Measurements from ENCODE around the gene ZBTB16.
"Not testable (repeated sequence)": the region's sequence is repeated elsewhere in the genome, so short reads cannot be mapped to it uniquely, and the experiment has no call there.

ZBTB16 gene

DNA sequence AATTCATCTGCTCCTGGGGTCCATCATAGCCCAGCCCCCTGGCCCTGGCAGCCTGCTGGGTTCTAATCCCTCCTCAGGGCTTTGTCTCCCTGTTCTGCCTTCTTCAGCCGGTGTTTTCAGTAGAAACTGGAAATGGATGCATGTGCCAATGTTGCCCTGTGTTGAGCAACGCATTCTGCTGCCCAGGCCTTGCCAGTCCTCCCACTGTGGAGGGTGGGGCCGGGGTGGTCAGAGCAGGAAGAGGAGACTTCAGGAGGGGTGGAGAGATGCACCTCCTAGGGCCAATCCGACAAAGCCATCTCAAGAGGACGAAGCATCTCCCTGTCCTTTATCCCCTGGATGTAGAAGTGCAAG, 27.6 kb upstream of the ZBTB16 start:
- Histone ChIP-seq H3K27me3 (ENCODE audit: low read depth) (peaks cover 3% of the 10 kb centered on the region; the same call in 1 of the 2 replicates), H3K4me1 (no peaks in the 10 kb centered on the region), H3K9me3 (no peaks in the 10 kb centered on the region), H3K36me3 (replicated peaks) (no peaks in the 10 kb centered on the region), H3K4me3 (no peak overlapping the region)
- in situ Hi-C loops (cut with MboI; ENCODE audit: low sequenced_read_pairs): no loop called here
- DNase-seq (ENCODE audit: low spot score in 2 of 2): no peak

DNA sequence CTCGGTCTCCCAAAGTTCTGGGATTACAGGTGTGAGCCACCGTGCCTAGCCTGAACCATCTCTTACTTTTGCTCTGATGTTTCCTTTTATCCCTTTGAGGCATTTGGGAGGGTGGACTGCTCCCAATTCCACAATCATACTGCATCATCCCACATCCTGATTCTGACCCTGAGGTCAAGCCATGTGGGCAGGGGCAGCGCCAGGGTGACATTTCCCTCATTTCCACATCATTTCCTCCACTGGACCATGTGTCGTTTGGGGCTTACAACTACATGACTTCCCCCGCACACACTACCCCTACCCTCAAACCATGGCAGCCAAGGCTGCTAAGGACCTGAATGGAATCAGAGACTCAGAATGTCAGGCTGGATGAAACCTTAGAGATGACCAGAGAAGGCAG, 26.4 kb upstream of the ZBTB16 start:
- H3K4me1 ChIP-seq: no peaks in the 10 kb centered on the region

DNA sequence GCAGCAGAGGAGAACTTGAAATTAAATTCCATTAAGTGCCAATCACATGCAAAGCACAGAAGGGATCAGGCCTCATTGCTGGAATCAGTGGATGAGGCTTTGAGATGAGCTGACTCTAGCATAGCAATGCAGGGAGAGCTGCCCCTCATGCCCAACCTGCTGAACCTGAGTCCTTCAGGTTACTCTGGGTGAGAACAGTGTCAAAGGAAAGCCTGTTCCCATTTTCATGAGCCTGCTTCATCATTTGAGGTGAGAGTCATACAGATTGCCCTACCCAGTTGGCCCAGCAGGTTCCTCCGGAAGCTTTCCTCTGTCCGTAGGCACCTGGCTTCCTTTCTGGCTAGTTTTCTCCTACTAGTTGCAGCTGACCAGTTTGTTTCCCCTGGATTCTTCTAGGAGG, 25.9 kb upstream of the ZBTB16 start:
- DNase-seq (ENCODE audit: low spot score in 2 of 2): no peak
- H3K27me3 ChIP-seq (ENCODE audit: low read depth): 0 out of 2 replicates have a peak, but pooled peaks cover 3% of the 10 kb centered on the region
- in situ Hi-C loops (cut with MboI; ENCODE audit: low sequenced_read_pairs): no loop called here
- H3K4me3 ChIP-seq: no peak overlapping the region
- no peaks in the 10 kb centered on the region for H3K36me3 ChIP-seq (replicated peaks)
- H3K4me1 ChIP-seq: no peaks in the 10 kb centered on the region
- no peaks in the 10 kb centered on the region for H3K9me3 ChIP-seq

More for the DNA sequence above, 26.4 kb upstream of the ZBTB16 start:
- Histone ChIP-seq H3K27me3 (ENCODE audit: low read depth) (0 out of 2 replicates have a peak, but pooled peaks cover 3% of the 10 kb centered on the region), H3K4me3 (no peak overlapping the region), H3K36me3 (replicated peaks) (no peaks in the 10 kb centered on the region), H3K9me3 (no peaks in the 10 kb centered on the region)
- no peak for DNase-seq (ENCODE audit: low spot score in 2 of 2)
- in situ Hi-C loops (cut with MboI; ENCODE audit: low sequenced_read_pairs): no loop called here

GRCh38 chr11:114034956-114035355, 24.6 kb upstream of the ZBTB16 start:
- no peaks in the 10 kb centered on the region for H3K36me3 ChIP-seq (replicated peaks)
- 0 out of 2 replicates have a peak, but pooled peaks cover 3% of the 10 kb centered on the region for H3K27me3 ChIP-seq (ENCODE audit: low read depth)
- no peak for DNase-seq (ENCODE audit: low spot score in 2 of 2)
- no peaks in the 10 kb centered on the region for H3K9me3 ChIP-seq
- no peaks in the 10 kb centered on the region for H3K4me1 ChIP-seq
- H3K4me3 ChIP-seq: no peak overlapping the region
- in situ Hi-C loops (cut with MboI; ENCODE audit: low sequenced_read_pairs): no loop called here

DNA sequence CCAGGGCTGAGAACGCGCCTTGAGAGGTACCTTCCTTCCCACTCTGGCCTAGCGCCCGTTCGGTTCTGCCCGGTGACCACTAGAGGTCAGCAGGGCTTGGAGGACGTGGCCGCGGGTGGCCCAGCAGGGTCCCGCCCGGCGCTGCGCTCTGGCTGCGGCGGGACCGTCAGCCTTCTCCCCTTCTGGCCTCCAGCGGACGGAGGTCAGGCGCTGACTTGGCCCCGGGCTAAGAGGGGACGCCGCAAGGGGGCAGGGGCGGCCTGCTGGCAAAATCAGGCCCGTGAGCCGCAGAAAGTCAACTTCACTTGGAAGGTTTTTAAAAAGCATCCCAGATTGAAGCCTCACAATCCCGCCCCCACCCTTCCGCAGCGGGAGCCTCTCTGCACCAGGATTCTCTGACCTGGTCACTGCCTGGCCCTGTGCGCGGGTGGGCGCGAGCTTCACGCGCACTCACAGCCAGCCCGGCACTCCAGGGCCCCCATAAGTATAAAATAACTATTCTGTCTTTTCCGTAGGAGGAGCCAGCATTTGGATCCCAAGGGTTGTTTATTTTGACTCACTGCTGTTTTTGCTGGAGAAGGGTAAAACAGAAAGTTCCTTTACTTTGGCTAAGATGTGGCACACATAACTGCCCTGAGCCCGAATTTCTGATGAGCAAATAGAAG, 23.2 kb upstream of the ZBTB16 start:
- Histone ChIP-seq H3K27me3 (ENCODE audit: low read depth) (0 out of 2 replicates have a peak, but pooled peaks cover 3% of the 10 kb centered on the region), H3K36me3 (replicated peaks) (no peaks in the 10 kb centered on the region), H3K4me1 (no peaks in the 10 kb centered on the region), H3K4me3 (no peak overlapping the region), H3K9me3 (no peaks in the 10 kb centered on the region)
- DNase-seq (ENCODE audit: low spot score in 2 of 2): peak; percentile 11 to 78
- in situ Hi-C loops (cut with MboI; ENCODE audit: low sequenced_read_pairs): no loop called here

DNA sequence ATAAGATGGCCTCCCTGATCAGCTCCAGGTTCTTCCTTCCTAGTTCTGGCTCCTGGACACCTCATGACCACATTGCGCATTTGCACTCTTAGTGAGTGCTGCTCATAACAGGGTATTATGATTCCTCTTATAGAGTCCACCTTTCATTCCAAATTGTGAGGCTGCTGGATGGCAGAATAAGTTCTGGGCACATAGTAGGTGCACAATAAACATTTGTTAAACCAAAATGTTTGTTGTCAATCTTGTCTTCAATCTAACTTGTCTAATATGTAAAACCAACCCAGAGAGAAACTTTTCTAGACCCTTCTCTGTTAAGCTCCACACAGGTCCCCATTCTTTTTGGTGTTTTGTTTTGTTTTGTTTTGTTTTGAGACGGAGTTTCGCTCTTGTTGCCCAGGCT, 22.6 kb upstream of the ZBTB16 start:
- Histone ChIP-seq H3K27me3 (ENCODE audit: low read depth) (no peaks in the 10 kb centered on the region), H3K4me1 (no peaks in the 10 kb centered on the region), H3K36me3 (replicated peaks) (no peaks in the 10 kb centered on the region), H3K4me3 (no peak overlapping the region), H3K9me3 (no peaks in the 10 kb centered on the region)
- in situ Hi-C loops (cut with MboI; ENCODE audit: low sequenced_read_pairs): no loop called here
- no peak for DNase-seq (ENCODE audit: low spot score in 2 of 2)

GRCh38 chr11:114039551-114039950, 20.0 kb upstream of the ZBTB16 start:
- DNase-seq (ENCODE audit: low spot score in 2 of 2): no peak
- Histone ChIP-seq H3K27me3 (ENCODE audit: low read depth) (no peaks in the 10 kb centered on the region; the same call in 1 of the 2 replicates), H3K9me3 (no peaks in the 10 kb centered on the region), H3K4me3 (no peak overlapping the region), H3K36me3 (replicated peaks) (no peaks in the 10 kb centered on the region), H3K4me1 (no peaks in the 10 kb centered on the region)
- in situ Hi-C loops (cut with MboI; ENCODE audit: low sequenced_read_pairs): no loop called here

DNA sequence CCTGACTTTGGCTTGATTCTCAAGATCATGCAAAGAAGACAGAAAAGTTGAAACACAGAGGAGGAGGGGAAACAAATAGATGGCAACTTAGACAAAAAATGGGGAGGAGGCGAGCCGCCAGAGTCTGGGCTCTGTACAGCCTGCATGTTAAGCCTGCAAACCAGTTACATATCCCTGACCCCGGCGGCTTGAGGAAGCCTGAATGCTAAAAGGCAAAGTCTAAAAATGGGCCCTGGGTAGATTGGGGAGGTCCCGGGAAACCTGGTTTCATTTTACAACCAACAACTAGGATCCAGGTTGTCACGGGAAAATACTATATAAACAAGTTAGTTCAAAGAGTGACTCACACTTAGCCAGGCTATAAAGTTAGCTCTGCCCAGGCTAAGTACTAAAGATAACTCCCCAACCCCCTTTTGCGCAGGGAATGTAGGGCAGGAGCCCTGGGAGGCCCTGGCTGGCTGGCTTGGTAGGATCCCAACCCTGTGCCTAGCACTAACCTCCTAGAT, 18.8 kb upstream of the ZBTB16 start:
- Histone ChIP-seq H3K9me3 (no peaks in the 10 kb centered on the region), H3K27me3 (ENCODE audit: low read depth) (no peaks in the 10 kb centered on the region; the same call in 1 of the 2 replicates), H3K4me3 (no peak overlapping the region), H3K4me1 (no peaks in the 10 kb centered on the region), H3K36me3 (replicated peaks) (no peaks in the 10 kb centered on the region)
- no peak for DNase-seq (ENCODE audit: low spot score in 2 of 2)
- in situ Hi-C loops (cut with MboI; ENCODE audit: low sequenced_read_pairs): no loop called here

DNA sequence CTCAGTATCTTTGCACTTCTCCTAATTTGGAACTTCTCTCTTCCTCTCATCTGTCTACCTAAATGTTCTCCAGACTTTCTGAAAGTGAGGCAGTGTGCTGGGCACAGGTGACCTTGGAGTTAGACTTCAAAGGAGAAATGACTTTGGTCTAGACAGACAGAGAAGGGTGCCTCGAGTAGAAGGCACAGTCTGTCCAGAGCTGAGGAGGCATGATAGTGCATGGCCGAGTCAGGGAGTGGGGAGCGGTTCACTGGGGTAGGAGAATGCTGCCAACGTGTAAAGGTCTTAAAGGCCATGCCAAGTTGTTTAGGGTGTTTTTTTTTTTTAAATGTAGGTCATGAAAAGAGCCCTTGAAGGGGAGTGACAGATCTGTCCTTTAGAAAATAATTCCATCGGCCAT, 17.3 kb upstream of the ZBTB16 start:
- no peak for DNase-seq (ENCODE audit: low spot score in 2 of 2)
- Histone ChIP-seq H3K9me3 (no peaks in the 10 kb centered on the region), H3K4me3 (no peak overlapping the region), H3K27me3 (ENCODE audit: low read depth) (no peaks in the 10 kb centered on the region; the same call in 1 of the 2 replicates), H3K4me1 (no peaks in the 10 kb centered on the region), H3K36me3 (replicated peaks) (no peaks in the 10 kb centered on the region)
- in situ Hi-C loops (cut with MboI; ENCODE audit: low sequenced_read_pairs): no loop called here

- no peaks in the 10 kb centered on the region; the same call in 1 of the 2 replicates for H3K27me3 ChIP-seq (ENCODE audit: low read depth)
- H3K4me1 ChIP-seq: no peaks in the 10 kb centered on the region
- no peak overlapping the region for H3K4me3 ChIP-seq
- no peaks in the 10 kb centered on the region for H3K36me3 ChIP-seq (replicated peaks)
- in situ Hi-C loops (cut with MboI; ENCODE audit: low sequenced_read_pairs): no loop called here
- no peak for DNase-seq (ENCODE audit: low spot score in 2 of 2)
- H3K9me3 ChIP-seq: no peaks in the 10 kb centered on the region
Measured at GRCh38 chr11:114044042-114044871, 15.3 kb upstream of the ZBTB16 start.

DNA sequence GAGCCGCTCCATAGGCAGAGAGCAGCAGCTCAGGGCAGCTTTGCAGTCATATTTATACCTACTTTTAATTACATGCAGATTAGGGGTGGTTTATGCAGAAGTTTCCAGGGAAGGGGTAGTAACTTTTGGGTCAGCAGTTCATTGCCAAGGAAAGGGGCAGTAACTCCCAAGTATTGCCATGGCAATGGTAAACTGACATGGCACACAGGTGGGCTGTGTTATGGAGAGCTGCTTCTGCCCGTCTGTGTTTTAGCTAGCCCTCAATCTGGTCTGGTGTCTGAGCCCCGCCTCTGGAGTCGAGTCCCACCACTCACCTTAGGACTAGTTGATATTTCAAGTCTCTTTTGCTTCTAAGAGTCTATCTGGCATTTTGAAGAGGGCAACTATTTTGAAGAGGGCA, 12.2 kb upstream of the ZBTB16 start:
- in situ Hi-C loops (cut with MboI; ENCODE audit: low sequenced_read_pairs): no loop called here
- no peak overlapping the region for H3K4me3 ChIP-seq
- H3K4me1 ChIP-seq: no peaks in the 10 kb centered on the region
- no peaks in the 10 kb centered on the region for H3K36me3 ChIP-seq (replicated peaks)
- no peaks in the 10 kb centered on the region for H3K9me3 ChIP-seq
- no peak for DNase-seq (ENCODE audit: low spot score in 2 of 2)
- H3K27me3 ChIP-seq (ENCODE audit: low read depth): no peaks in the 10 kb centered on the region; the same call in 1 of the 2 replicates

GRCh38 chr11:114049050-114049449, 10.5 kb upstream of the ZBTB16 start:
- H3K36me3 ChIP-seq (replicated peaks): no peaks in the 10 kb centered on the region
- in situ Hi-C loops (cut with MboI; ENCODE audit: low sequenced_read_pairs): no loop called here
- no peak for DNase-seq (ENCODE audit: low spot score in 2 of 2)
- H3K9me3 ChIP-seq: no peaks in the 10 kb centered on the region
- no peaks in the 10 kb centered on the region for H3K4me1 ChIP-seq
- peaks cover 3% of the 10 kb centered on the region; the same call in 1 of the 2 replicates for H3K27me3 ChIP-seq (ENCODE audit: low read depth)
- H3K4me3 ChIP-seq: no peak overlapping the region

DNA sequence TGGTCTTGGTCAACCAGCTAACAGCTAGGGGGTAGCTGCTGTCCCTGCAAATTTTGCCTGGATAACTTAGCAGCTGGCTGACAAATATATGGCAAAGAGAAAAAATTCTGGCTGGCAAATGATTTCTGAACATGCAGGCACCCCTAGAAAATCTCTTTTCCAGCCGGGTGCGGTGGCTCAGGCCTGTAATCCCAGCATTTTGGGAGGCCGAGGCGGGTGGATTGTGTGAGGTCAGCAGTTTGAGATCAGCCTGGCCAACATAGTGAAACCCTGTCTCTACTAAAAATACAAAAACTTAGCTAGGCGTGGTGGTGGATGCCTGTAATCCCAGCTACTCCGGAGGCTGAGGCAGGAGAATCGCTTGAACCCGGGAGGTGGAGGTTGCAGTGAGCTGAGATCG, 9.7 kb upstream of the ZBTB16 start:
- in situ Hi-C loops (cut with MboI; ENCODE audit: low sequenced_read_pairs); H3K4me1 ChIP-seq; H3K4me3 ChIP-seq; H3K36me3 ChIP-seq (replicated peaks); DNase-seq (ENCODE audit: low spot score in 2 of 2); H3K9me3 ChIP-seq; H3K27me3 ChIP-seq (ENCODE audit: low read depth): not testable (repeated sequence)

DNA sequence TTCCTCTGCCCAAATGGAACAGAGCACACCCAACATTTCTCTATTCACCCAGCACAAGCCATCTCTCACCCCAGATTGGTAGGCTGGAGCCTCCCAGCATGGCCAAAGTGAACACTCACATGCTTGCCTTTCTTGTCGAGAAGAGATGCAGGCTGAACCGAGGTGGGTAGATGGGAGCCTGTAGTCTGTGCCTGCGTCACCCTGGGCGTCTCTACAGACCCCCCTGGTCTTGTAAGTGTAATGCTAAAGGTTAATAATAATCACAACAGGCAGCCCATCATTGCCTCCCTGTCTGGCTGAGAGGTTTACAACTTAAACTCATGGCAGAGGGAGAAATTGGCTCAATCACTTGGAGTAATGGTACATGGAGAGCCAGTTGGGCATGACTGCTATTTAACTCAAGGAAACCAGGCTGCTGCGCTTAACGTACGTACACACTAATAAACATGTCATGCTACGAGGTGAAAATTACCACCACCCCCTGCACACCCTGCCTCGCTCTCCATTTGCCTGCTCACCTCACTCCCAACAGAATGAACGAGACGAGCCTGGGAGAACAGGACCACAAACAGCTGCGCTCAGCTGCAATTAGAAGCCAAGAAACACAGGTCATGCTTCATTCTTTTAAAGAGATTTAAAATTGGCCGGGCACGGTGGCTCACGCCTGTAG, 9.1 kb upstream of the ZBTB16 start:
- no peak for DNase-seq (ENCODE audit: low spot score in 2 of 2)
- Histone ChIP-seq H3K4me3 (no peak overlapping the region), H3K36me3 (replicated peaks) (no peaks in the 10 kb centered on the region), H3K27me3 (ENCODE audit: low read depth) (0 out of 2 replicates have a peak, but pooled peaks cover 3% of the 10 kb centered on the region), H3K9me3 (no peaks in the 10 kb centered on the region), H3K4me1 (no peaks in the 10 kb centered on the region)
- in situ Hi-C loops (cut with MboI; ENCODE audit: low sequenced_read_pairs): no loop called here

Data from HAP-1 (cell line).